NCI-H2171 (cell line): ENCODE results near the gene OLFML2A.
"Not testable (repeated sequence)": the region's sequence is repeated elsewhere in the genome, so short reads cannot be mapped to it uniquely, and the experiment has no call there.

Experiments
- DNase-seq: peaks from one replicate; lab custom pipeline; 2025; lab: John Stamatoyannopoulos, UW

Gene OLFML2A

DNA sequence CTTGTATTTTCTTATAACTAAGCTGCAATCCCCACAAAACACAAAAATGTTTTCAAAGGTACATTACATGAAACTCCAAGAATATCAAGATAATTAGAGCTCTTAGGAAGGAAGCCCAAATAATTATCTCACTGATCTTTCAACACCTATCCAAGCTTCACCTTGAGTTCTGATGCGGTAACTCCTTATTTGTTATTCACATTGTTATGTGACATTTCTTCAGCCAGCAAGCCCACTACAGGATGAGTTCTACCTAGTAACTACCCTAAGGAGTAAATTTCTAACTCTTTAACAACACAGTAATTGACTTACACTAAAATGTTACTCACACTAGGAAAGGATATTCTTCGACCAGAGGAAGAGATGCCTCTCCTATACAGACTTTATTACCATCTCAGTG is 15.7 kb upstream of the OLFML2A start:
- DNase-seq: no peak

DNA sequence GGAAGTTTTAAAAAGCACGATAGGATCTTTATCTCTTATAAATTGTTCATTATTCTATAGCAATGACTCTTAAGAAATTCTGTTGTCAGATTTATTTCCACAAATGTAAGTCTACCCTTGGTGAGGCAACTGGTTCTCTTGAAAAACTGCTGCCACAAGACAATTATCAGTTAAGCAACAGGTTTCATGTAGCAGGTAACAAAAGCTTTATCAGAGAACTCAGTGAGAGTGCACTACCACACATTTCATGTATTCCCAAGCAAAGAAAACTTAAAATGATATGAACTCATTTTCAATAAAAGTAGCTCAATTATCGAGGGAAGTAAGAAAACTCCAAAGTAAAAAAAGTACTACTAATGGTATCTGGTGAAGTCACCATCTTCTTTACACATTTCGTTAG is 15.2 kb upstream of the OLFML2A start:
- no peak for DNase-seq

DNA sequence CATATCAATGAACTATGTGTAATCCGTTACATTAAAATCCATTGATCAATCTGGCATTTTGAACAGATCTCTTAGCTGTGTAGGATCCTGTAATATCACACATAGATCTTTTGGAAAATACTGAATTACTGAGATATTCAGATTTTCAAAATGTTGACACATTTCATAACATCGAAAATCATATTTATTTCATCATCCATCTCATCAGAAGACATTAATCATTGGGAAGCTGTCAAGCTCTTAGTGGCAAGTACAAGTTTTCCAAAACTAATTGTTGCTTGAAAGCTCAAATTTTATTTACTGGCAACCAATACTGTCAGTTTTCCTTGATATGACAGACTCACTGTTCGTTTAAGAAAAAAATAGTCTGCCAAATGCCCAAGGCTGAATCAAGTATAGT is 14.3 kb upstream of the OLFML2A start:
- DNase-seq: no peak

DNA sequence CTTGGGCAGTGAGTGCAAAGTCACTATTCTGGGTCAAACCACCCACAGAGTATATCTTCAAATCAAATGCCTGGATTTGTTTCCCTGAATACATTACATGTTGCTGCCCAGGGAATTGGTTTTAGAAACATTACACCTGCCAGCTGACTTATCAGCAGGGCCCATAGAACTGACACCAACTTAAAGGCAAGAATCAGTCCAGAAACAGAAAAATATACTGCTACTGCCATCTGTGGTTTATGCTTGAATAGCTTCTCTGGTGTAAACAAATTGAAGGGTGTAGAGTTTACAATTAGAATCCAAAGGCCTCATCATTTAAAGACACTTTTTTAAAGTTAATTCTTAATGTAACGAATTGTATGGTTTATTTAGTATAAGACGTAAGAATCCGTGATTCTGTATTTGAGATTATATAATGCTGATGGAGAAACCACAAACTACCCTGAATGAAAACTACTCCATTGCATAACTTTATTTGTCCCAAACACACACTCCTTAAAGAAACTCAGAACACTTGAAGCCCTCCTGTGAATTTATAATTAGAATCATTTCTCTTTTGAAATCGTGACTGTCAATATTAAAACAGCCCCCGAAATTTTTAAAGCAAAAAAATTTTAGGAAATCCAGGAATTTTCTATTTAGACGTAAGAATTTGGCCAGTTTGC is 12.0 kb upstream of the OLFML2A start:
- peak; percentile 78 for DNase-seq

DNA sequence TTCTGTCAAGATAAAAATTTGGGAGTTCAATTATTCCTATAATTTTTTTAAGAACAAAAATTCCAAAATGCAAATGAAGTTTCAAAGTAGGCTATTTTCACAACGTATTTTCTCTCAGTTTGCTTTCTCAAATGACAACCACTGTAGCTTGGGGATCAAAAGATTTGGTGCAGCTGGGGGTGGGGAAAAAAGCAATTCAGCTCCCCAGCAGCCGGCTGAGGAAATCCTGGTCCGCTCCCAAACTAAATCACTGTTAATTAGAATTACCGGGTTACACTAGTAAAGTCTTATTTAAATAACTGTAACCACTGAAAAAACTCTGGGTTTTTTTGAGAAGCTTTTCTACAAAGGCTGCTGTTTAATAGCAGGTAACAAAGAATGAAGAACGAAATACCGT is 11.5 kb upstream of the OLFML2A start:
- DNase-seq: no peak

DNA sequence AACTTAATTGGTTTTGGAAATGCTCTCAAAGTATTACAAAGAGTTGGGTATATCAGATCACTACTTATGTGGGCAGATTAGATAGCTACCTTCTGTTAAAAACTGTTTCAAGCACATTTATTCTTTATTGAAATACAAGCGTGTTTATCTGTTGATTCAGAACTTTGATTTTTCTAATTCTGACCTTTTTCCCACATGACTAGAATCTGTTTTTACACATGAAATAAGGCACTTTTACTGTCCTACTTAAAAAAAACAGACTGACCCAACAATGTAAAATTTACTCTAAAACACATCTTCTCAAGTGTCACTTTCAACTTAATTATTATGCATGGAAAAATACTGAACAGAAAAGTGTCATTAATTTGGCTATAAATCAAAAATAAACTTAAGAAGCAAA is 10.6 kb upstream of the OLFML2A start:
- DNase-seq: no peak

DNA sequence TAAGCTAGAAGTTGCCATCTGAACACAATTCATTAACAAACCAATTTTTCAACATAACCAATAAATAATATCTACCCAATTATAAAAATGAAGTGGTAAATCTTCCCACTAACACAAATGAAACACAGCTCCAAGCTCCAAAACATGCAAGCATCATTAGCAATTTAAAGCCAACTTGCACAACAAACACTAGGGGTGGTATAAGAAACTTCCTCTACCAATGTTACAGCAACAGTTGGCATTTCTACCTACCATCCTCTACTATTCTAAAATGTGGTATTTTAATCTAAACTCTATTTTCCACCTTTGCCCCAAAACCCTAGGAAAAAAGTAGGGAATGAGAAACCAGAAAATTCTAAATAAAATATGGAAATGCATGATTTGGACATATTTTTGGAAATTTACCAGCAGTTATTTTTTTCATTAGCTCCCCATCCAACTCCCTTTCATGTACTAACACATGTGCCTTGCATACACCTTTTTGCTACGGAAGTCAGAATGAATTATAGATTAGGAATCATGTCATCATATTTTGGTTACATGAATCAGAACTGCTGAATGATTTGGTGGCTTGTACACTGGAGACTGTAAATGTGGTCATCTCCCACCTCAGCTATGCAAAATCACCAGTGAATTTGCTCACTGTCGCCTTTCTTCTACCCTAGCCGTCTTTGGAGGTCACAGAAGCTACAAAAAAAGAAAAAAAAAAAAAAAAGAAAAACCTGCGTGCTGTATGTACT is 9.9 kb upstream of the OLFML2A start:
- no peak for DNase-seq

DNA sequence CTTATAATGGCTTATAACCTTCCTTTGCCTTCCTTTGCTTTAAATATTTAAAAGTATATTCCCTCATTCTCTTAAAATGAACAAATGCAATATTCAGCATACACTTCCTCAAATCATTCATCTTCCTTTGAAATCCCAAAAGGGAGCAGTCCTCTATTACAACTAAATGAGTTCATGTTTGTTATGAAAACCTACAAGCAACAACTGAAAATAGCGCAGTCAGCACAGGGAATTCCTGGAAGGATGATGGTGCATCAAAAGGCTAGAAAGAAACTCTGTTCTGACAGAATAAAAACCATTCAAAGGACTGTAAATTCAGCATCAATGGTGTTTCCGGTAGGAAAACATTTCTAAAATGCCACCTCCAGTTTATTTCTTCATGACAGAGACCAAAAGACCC is 9.1 kb upstream of the OLFML2A start:
- no peak for DNase-seq

DNA sequence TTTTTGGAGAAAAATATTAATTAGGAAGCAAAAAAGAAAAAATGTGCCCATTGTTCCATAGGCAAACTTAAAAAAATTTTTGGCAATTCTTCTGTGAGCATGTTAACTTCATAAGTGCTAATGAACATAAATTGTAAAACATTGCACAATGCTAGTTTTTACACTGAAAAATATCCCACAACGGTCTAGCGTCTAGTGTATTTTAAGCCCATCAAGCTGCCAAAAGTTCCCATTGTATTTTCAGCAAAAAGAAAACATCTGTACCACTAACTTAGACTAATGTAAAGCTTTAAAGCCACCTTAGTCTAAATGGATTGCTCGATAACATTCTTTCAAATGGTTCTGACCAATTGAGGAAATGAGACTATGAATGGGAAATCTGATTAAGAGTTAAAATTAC is 8.6 kb upstream of the OLFML2A start:
- no peak for DNase-seq

DNA sequence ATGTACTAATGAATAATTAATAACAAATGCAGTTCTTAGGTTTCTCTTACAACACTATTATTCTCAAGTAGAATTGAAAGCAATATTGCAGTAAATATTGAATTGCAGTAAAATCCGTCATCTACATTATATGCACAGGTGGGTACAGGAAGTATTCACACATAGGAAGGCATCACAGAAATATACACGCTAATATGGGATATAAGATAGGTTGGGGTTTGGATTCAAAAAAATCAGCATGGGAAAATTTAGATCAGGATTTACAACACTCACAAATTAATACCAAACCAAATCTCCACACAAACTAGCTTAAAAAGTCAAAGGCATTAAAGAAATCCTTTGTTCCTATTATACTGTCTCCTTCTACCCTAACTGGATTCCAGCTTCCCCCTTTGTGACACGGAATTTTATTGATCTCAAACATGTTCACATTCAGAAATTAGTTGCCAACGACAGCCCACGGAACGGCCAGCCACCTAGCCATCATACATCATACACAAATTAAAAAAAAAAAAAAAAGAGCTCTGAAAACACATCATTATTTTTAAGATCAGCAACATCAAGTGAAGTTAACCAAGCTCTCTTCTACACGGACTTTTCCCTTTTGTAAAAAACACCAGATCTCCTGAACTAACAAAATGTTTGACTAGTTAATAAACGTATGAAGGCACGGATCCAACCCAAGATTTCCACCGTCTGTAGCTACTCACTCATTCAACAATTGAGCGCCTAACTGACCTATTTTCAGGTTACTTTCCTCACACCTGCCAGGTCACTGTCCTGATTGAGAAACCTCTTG is 8.0 kb upstream of the OLFML2A start:
- DNase-seq: no peak

DNA sequence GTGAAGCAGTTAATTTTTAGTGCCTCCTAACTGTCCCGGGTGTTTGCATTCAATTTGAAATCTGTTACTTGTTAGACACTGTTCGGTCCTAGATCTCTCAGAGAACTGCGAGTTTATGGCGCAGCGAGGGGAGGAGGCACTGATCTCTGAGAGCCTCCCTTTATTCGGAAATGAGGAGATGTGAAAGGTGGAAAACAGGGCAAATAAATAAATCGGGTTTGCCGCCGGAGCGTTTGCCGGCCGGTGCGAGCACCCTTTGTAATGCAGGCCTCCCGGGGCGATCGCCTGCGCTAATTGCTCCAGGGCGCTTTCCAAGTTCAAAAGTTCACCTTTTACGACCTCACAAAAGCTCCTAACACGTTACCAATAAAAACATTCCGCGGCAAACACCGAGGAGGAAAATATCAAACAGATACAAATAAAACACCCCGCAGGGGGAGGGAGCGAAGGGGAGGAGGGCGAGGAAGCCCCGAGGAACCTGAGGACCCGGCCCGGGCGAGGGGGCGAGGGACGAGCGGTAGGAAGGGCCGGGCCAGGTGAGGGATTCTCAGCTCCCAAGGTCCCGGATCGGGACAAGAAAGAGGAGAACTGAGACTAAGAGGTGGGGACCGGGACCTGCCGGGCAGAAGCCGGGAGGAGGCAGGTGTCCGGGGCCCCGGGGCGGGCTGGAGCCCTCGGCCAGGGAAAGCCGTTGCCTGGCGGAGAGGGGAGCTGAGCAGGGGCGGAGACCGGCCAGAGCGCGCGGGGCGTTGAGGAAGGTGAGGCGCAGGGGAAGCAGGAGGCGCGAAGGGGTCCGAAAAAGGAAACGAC is 7.2 kb upstream of the OLFML2A start:
- peak; percentile 46 for DNase-seq

DNA sequence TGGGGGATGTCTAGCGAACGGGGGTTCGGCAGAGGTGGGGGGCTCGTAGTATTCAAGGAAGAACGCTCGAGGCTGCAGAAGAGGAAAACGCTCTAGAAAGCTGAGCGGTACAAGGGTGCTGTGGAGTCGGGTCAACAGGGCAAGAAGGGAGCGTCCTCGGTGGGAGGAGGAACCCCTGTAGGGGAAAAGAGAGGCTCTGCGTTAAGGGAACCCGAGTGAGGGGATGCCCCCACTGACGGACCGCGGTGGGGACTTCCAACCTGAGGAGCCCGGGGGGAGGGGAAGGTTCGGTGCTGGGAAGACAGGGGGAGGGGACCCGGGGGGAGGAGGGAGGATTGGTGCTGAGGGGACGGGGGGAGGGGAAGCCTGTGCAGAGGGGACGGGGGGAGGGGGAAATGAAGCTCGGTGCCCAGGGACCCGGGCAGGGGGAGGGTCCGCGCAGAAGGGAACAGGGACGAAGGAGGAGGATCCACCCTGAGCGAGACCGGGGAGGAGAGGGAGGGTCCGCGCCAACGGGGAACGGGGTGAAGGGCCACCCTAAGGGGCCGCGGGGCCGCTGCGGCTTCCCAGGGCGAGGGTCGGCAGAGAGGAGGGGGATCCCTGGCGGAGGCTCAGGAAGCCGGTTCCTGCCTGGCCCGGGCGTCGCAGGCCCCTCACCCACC is 6.4 kb upstream of the OLFML2A start:
- DNase-seq: peak; percentile 45

DNA sequence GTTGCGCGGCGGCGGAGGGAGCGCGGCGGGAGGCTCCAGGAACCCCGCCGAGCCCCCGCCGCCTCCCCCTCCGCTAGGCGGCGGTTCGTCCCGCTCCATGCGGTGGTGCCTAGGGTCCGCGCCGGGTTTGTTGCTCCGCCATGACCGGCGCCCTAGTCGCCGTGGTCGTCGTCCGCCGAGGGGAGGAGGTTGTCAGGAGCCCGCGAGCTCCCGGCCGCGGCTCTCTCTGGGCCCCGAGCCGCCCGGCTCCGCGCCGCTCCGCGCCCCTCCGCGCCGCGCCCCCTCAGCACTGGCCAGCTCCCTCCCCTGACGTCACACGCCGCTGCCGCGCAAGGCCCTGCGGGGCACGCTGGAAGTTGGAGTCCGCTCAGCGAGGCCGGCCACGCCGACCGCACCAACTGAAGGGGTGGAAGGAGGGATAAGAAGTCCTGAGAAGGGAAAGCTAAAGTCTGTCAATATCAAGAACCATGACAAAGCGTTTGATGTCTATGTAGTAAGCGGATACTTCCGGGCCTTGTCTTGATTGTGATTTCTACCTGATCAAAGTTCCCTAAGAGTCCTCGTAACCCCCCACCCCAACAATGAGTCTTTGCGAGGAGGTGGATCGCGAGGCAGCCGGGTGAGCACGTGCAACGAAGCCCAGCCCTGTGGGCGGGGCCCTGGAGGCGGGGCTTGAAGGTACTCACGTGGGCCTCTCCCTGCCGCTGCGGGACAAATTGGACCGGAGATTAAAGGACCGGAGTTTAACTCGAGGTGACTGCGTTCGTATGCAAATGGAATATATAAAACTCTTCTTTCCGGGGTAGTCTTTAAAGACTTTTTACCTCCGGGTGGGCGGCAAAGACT is 5.7 kb upstream of the OLFML2A start, which contains the start of gene NR6A1:
Gene NR6A1 (minus strand): TSS at position 291 of the 846 bp plus-strand sequence.
- DNase-seq: peak; percentile 94

DNA sequence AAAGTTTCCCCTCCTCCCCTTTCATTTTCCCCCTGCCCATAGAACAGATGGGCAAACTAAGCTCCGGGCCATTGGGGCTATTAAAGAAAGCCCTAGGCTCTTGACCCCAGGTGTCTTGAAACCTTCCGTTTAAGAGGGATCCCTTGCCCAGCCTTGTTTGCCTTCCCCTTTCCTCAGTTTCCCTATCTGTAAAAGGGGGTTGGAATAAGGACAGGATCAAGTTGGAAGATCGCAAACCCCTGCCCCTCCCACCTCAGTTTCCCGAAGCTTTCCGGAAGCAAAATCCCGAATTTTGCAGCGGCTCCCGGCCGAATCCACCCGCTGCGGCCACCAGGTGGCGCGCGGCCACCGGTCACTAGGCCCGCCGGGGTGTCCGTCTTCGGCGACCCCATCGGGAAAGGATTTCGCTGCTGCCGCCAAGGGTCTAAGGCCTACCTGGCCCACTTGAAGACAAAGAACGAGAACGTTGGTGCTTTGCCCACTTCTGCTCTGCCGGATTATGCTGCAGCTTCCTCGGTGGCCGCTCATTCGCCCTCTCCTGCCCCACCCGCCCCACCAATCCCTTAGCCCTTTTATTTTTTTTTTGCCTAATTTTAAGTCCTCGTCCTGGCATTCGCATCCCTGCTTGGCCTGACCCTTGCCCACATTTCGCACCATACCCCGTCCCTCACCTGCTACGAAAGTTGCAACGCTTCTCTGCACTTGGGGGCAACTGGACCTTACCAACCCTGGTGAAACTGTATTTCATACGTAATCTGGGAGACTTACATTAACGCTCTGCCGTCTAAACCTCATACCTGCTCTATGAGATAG is 4.9 kb upstream of the OLFML2A start:
- peak; percentile 64 for DNase-seq

DNA sequence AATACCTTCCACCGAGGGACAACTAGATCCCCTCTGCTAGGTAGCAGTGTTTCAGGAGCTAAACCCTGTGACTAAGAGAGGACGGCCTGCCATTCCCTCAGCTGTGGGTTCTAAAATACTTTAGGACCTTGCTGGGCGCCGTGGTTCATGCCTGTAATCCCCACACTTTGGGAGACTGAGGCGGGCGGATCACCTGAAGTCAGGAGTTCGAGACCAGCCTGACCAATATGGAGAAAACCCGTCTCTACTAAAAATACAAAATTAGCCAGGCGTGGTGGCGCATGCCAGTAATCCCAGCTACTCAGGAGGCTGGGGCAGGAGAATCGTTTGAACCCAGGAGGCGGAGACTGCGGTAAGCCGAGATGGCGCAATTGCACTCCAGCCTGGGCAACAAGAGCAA is 4.1 kb upstream of the OLFML2A start:
- not testable (repeated sequence) for DNase-seq

DNA sequence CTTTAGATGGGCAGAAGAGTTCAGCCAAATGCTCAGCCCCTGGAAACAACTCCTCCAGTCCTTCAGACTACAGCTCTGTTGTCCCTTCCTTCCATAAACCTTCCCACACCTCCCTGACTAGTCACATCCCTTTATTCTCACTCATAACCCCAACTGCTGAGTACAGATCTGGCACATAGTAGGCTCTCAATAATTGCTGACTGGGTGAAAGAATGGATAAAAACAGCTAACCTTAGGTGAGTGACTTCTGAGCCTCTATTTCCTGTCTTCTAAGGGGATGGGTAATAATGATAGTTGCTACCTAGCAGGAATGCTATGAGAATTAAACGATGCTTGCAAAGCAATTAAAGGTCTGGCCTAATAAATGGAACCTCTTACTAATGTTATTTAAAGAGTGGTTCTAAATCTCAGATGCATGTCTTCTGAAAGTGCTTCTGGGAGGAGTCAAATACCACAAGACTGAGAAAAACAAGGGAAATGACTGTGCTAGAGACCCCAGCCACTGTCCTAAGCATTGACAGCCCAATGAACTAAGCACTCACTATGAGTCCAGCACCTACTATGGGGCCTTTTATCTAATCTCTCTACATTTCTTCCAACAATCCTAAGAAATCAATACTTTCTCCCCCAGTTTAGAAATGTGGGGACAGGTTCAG is 3.3 kb upstream of the OLFML2A start:
- no peak for DNase-seq

DNA sequence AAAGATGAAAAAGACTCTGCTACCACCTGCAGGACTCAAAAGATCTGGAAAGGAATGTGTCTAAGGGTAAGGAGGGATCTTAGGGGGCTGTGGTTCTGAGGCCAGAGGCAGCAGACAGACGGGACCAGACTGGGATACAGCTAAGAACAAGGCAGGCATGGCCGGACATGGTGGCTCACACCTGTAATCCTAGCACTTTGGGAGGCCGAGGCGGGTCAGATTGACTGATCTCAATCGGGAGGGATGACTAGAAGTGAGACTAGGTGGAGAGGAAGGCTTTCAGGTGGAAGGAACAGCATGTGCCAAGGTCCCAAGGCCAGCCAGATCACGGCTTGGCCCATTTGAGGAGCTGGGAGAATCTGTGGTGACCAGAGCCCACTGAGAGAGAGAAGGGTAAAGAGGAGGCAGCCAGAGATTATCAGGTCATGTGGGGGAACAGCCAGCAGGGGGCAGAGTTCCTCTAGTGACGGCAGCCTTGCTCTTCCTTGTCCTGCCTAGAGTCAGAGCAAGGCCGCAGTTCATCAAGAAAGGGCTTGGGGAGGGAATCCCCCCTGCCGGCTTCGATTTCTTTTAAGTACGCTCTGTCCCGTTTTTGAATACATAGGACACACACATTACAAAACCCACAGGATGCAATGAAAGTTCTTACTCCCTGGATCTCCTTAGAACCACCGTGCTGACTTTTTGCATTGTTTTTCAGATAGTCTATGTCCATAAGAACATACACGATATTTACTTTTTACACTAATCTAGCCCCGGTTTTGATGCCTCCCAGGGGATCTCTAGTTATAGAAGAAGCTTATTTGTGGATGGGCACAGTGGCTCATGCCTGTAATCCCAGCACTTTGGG is 2.6 kb upstream of the OLFML2A start:
- DNase-seq: peak; percentile 30

DNA sequence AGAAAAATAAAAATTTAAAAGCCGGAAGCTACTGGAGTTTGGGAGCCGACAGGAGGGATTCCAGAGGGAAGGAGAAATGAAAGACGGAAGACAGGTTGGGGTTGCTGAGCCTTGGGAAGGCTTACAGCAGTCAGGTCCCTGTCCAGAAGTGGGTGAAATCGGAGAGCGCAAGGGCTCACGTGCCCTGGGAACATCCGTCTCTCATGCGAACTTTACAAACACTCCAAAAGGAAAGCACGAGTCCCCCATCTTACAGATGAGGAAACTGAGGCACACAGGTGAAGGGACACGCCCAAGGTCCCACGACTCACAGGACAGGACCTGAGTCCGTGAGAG is 347 bp upstream of the OLFML2A start:
- DNase-seq: no peak
